CD4-positive, alpha-beta T cell treated with Interleukin-6 for 4 hours (primary cell): ENCODE results near the gene UROD.
"Not testable (repeated sequence)": the region's sequence is repeated elsewhere in the genome, so short reads cannot be mapped to it uniquely, and the experiment has no call there.

Experiments used
- DNase-seq: peaks from one replicate; pipeline ENCODE4 v3.0.0-alpha.2; 2020; ENCODE audit warnings: mixed read lengths

UROD gene

GRCh38 chr1:45043094-45043493 lies 31.0 kb downstream of the UROD start:
- no peak for DNase-seq

DNA sequence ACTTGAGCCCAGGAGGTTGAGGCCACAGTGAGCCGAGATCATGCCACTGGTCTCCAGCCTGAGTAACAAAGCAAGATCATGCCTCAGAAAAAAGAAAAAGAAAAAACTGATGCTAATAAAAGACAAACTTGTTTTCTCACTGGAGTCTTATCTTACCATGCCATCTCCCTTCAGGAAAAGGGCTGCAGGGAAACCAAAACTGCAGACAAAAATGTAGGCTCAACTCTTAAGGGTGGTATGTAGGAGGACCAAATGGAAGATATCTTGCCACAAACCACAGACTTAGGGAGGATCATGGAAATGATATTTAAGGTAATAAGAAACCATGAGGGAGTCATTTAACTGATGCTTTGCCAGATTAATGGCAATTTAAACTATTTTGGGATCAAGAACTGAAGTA lies 32.9 kb downstream of the UROD start:
- DNase-seq = no peak

DNA sequence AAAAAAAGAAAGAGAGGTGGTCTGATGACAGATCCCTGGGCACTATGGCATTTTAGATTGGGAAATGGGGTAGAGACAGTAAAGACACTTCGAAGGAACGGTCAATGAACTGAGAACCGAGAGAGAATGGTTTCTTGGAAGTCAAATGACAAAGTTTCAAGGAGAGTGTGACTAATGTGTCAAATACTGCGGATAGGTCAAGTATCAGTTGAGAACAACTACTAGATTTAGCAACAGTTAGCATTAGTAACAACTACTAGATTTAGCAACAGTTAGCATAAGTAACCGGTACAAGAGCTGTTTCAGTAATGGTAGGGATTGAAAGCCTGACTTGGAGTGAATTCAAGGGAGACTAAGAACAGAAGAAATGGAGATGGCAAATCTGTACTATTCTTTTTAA lies 35.0 kb downstream of the UROD start:
- no peak for DNase-seq

- peak; percentile 11 for DNase-seq
Measured at GRCh38 chr1:45051005-45051772, 39.1 kb downstream of the UROD start.

- DNase-seq = no peak
Measured at GRCh38 chr1:45057542-45057941, 45.5 kb downstream of the UROD start.

DNA sequence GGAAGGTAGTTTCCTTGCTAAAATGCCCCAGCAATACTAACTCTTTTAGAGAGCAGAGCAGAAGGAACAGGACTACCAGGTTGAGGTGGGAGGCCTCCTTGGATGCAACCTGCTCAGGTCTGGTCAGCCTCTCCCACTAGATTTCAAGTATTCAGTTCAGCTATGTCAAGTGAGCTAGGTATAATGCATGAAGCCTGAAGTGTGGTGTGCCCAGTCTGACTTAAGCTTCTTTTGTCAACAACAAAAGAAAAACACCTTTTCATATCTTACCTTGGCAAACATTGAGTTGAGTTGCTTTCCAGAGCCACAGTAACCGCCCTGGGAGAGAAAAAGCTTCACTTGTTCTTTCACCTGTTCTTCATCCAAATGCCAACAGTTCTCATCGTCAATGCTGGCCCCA lies 47.8 kb downstream of the UROD start:
- DNase-seq = no peak

- DNase-seq = not testable (repeated sequence)
Measured at GRCh38 chr1:45062463-45062862, 50.4 kb downstream of the UROD start.

- DNase-seq = no peak
Measured at GRCh38 chr1:45065083-45065482, 53.0 kb downstream of the UROD start.
